GM23338 (cell line): ENCODE data around the gene SPINT2. TPM values are rescaled to one million over a fixed set of nuclear protein-coding genes. Genes with fewer than 3 reads are reported as not detected.

Source experiments
- ATAC-seq: fragments of 200-7000 bp; cut with Tn5 transposase; 3 replicates; pipeline ENCODE4 v1.9.1; 2020
- DNase-seq: peaks from one replicate; pipeline ENCODE4 v3.0.0-alpha.2; 2015; ENCODE audit warnings: low spot score
- H2AFZ ChIP-seq: fragments of 200-600 bp; sonication (generic); 2 replicates; pipeline ENCODE4 v1.8.0; 2016; ENCODE audit warnings: antibody characterized with exemption, mild to moderate bottlenecking, moderate library complexity
- H3F3A ChIP-seq: fragments of 200-600 bp; sonication (generic); replicated peaks from 2 replicates; pipeline ENCODE4 v1.8.0; 2017; ENCODE audit warnings: antibody characterized with exemption, mixed run types, low read depth
- H3K27ac ChIP-seq: fragments of 200-600 bp; sonication (generic); 2 replicates; pipeline ENCODE4 v1.6.1; 2016; ENCODE audit warnings: low read depth
- H3K27me3 ChIP-seq: fragments of 200-600 bp; sonication (generic); 2 replicates; pipeline ENCODE4 v1.8.0; 2016; ENCODE audit warnings: mild to moderate bottlenecking, mixed run types, moderate library complexity; ENCODE audit not compliant: insufficient read depth
- H3K36me3 ChIP-seq: fragments of 200-600 bp; sonication (generic); 2 replicates; pipeline ENCODE4 v1.8.0; 2016; ENCODE audit warnings: mild to moderate bottlenecking; ENCODE audit not compliant: insufficient read depth
- H3K4me1 ChIP-seq: fragments of 200-600 bp; sonication (generic); 2 replicates; pipeline ENCODE4 v1.8.0; 2016; ENCODE audit warnings: mild to moderate bottlenecking, moderate library complexity; ENCODE audit not compliant: insufficient read depth
- H3K4me2 ChIP-seq: fragments of 200-600 bp; sonication (generic); 2 replicates; pipeline ENCODE4 v1.7.1; 2017; ENCODE audit warnings: mixed run types
- H3K4me3 ChIP-seq: fragments of 200-600 bp; sonication (generic); 2 replicates; pipeline ENCODE4 v1.6.1; 2016; ENCODE audit warnings: mixed run types
- H3K79me2 ChIP-seq: fragments of 200-600 bp; sonication (generic); replicated peaks from 2 replicates; pipeline ENCODE4 v1.8.0; 2017; ENCODE audit warnings: mild to moderate bottlenecking; ENCODE audit not compliant: insufficient read depth
- H3K9me2 ChIP-seq: fragments of 200-600 bp; sonication (generic); 2 replicates; pipeline ENCODE4 v1.8.0; 2017; ENCODE audit not compliant: insufficient read depth
- H4K20me1 ChIP-seq: fragments of 200-600 bp; sonication (generic); replicated peaks from 2 replicates; pipeline ENCODE4 v1.8.0; 2017; ENCODE audit warnings: mild to moderate bottlenecking; ENCODE audit not compliant: insufficient read depth
- H3K27ac Mint-ChIP-seq: 2 replicates; pipeline ENCODE4 v1.8.0; 2020; ENCODE audit warnings: inconsistent platforms, mild to moderate bottlenecking, moderate library complexity, mixed read lengths
- H3K27me3 Mint-ChIP-seq: 3 replicates; pipeline ENCODE4 v1.8.0; 2022; ENCODE audit warnings: low read depth, mild to moderate bottlenecking, moderate library complexity, mixed read lengths, inconsistent platforms; ENCODE audit not compliant: insufficient read depth, poor library complexity
- H3K36me3 Mint-ChIP-seq: 3 replicates; pipeline ENCODE4 v1.8.0; 2021; ENCODE audit warnings: low read depth, mild to moderate bottlenecking, inconsistent platforms, moderate library complexity, mixed read lengths
- H3K4me1 Mint-ChIP-seq: 3 replicates; pipeline ENCODE4 v1.8.0; 2020; ENCODE audit warnings: mild to moderate bottlenecking, inconsistent platforms, mixed read lengths
- H3K4me3 Mint-ChIP-seq: 3 replicates; pipeline ENCODE4 v1.8.0; 2021; ENCODE audit warnings: moderate library complexity, mild to moderate bottlenecking, inconsistent platforms, mixed read lengths
- H3K9me3 Mint-ChIP-seq: 3 replicates; pipeline ENCODE4 v1.8.0; 2020; ENCODE audit warnings: moderate library complexity, mild to moderate bottlenecking, inconsistent platforms, mixed read lengths
- CREB1 ChIP-seq: fragments of 250-450 bp; sonication (Bioruptor Pico); IDR thresholded peaks from 2 replicates; pipeline ENCODE4 v1.5.0; 2020; ENCODE audit warnings: low read depth, mild to moderate bottlenecking, moderate library complexity
- CTCF ChIP-seq, 2 experiments: fragments of 200-600 bp in 1 of 2; sonication (generic) in 1 of 2; conservative IDR thresholded peaks; 2 replicates each; pipeline versions ENCODE4 v1.5.1 to v1.6.1; 2016 to 2017; ENCODE audit warnings: antibody characterized with exemption in 2 of 2, low read depth in 2 of 2, mild to moderate bottlenecking in 2 of 2, moderate library complexity in 1 of 2
- ETS1 ChIP-seq: IDR thresholded peaks from 2 replicates; pipeline ENCODE4 v1.6.1; 2016; ENCODE audit warnings: antibody characterized with exemption
- EZH2 ChIP-seq: fragments of 200-600 bp; sonication (generic); IDR thresholded peaks from one replicate; pipeline ENCODE4 v1.8.0; 2017; ENCODE audit warnings: antibody characterized with exemption, mild to moderate bottlenecking, low read depth; ENCODE audit not compliant: unreplicated experiment
- EZH2phosphoT487 ChIP-seq: fragments of 200-600 bp; sonication (generic); IDR thresholded peaks from one replicate; pipeline ENCODE4 v1.8.1; 2018; ENCODE audit warnings: antibody characterized with exemption; ENCODE audit not compliant: unreplicated experiment
- JUNB ChIP-seq: IDR thresholded peaks from one replicate; pipeline ENCODE4 v1.6.1; 2016; ENCODE audit warnings: antibody characterized with exemption; ENCODE audit not compliant: unreplicated experiment
- NANOG ChIP-seq: IDR thresholded peaks from 2 replicates; pipeline ENCODE4 v1.6.1; 2016; ENCODE audit warnings: antibody characterized with exemption, borderline replicate concordance
- POLR2AphosphoS5 ChIP-seq: IDR thresholded peaks from 2 replicates; pipeline ENCODE4 v1.6.1; 2016; ENCODE audit warnings: antibody characterized with exemption, low read depth
- REST ChIP-seq: IDR thresholded peaks from one replicate; pipeline ENCODE4 v1.6.1; 2018; ENCODE audit warnings: antibody characterized with exemption; ENCODE audit not compliant: unreplicated experiment
- STAT1 ChIP-seq: IDR thresholded peaks from one replicate; pipeline ENCODE4 v1.6.1; 2016; ENCODE audit warnings: antibody characterized with exemption; ENCODE audit not compliant: unreplicated experiment
- ZNF114 ChIP-seq: fragments of 250-450 bp; sonication (Bioruptor Pico); IDR thresholded peaks from 2 replicates; pipeline ENCODE4 v1.5.0; 2020; ENCODE audit warnings: mild to moderate bottlenecking, moderate library complexity
- ZNF331 ChIP-seq: fragments of 250-450 bp; sonication (Bioruptor Pico); IDR thresholded peaks from 2 replicates; pipeline ENCODE4 v1.5.0; 2020; ENCODE audit warnings: low read depth, mild to moderate bottlenecking, moderate library complexity
- polyA plus RNA-seq: library from polyadenylated mRNA; unstranded; fragments of >200 nt; fragmentation: Nextera tagmentation; extraction: Ambion mirVana; gene quantifications from 2 replicates; pipeline ENCODE4 v1.2.1, GENCODE V29; 2016
- total RNA-seq: library from RNA; depleted of rRNA; stranded (reverse); fragments of >200 nt; shearing (Covaris generic); gene quantifications from 2 replicates; pipeline ENCODE4 v1.2.3, GENCODE V29; 2014
- TF ChIP-seq, protein P1 (sequence below): fragments of 250-450 bp; sonication (Bioruptor Pico); IDR thresholded peaks from 2 replicates; pipeline ENCODE4 v1.5.0; 2020; ENCODE audit warnings: mild to moderate bottlenecking, moderate library complexity

Gene SPINT2
- total and polyA plus RNA-seq, 2 experiments from 2014 or later: 319 to 468 TPM

- DNase-seq (no peak), ATAC-seq (no peak)
- Histone ChIP-seq H4K20me1 (peaks cover 2% of the 10 kb centered on the region; the same call in 1 of the 2 replicates), H3F3A (peaks cover 15% of the 10 kb centered on the region), H3K27ac (no peak overlapping the region), H3K4me3 (no peak overlapping the region), H3K36me3 (no peaks in the 10 kb centered on the region), H3K9me2 (no peaks in the 10 kb centered on the region), H3K4me2 (no peak overlapping the region), H3K27me3 (peaks cover 36% of the 10 kb centered on the region), H2AFZ (no peak overlapping the region), H3K79me2 (peaks cover 8% of the 10 kb centered on the region; the same call in 1 of the 2 replicates), H3K4me1 (peaks cover 5% of the 10 kb centered on the region; the same call in 1 of the 2 replicates)
- Mint-ChIP-seq H3K9me3 (no peaks in the 10 kb centered on the region), H3K36me3 (no peaks in the 10 kb centered on the region; the same call in 2 of the 3 replicates), H3K4me1 (peaks cover 29% of the 10 kb centered on the region), H3K27ac (no peak overlapping the region), H3K27me3 (peaks cover 53% of the 10 kb centered on the region), H3K4me3 (peak overlapping the region; percentile 45)
- TF ChIP-seq EZH2 (no peak), STAT1 (no peak), CREB1 (CRISPR knock-in tag) (no peak), ETS1 (no peak), ZNF331 (CRISPR knock-in tag) (no peak), REST (no peak), NANOG (no peak), ZNF114 (no peak), CTCF (conservative IDR thresholded peaks at IDR 0.05; ENCODE audit: low read depth in 2 of 2) (no peak), EZH2phosphoT487 (no peak), JUNB (no peak), POLR2AphosphoS5 (no peak)
- TF ChIP-seq, protein P1, sequence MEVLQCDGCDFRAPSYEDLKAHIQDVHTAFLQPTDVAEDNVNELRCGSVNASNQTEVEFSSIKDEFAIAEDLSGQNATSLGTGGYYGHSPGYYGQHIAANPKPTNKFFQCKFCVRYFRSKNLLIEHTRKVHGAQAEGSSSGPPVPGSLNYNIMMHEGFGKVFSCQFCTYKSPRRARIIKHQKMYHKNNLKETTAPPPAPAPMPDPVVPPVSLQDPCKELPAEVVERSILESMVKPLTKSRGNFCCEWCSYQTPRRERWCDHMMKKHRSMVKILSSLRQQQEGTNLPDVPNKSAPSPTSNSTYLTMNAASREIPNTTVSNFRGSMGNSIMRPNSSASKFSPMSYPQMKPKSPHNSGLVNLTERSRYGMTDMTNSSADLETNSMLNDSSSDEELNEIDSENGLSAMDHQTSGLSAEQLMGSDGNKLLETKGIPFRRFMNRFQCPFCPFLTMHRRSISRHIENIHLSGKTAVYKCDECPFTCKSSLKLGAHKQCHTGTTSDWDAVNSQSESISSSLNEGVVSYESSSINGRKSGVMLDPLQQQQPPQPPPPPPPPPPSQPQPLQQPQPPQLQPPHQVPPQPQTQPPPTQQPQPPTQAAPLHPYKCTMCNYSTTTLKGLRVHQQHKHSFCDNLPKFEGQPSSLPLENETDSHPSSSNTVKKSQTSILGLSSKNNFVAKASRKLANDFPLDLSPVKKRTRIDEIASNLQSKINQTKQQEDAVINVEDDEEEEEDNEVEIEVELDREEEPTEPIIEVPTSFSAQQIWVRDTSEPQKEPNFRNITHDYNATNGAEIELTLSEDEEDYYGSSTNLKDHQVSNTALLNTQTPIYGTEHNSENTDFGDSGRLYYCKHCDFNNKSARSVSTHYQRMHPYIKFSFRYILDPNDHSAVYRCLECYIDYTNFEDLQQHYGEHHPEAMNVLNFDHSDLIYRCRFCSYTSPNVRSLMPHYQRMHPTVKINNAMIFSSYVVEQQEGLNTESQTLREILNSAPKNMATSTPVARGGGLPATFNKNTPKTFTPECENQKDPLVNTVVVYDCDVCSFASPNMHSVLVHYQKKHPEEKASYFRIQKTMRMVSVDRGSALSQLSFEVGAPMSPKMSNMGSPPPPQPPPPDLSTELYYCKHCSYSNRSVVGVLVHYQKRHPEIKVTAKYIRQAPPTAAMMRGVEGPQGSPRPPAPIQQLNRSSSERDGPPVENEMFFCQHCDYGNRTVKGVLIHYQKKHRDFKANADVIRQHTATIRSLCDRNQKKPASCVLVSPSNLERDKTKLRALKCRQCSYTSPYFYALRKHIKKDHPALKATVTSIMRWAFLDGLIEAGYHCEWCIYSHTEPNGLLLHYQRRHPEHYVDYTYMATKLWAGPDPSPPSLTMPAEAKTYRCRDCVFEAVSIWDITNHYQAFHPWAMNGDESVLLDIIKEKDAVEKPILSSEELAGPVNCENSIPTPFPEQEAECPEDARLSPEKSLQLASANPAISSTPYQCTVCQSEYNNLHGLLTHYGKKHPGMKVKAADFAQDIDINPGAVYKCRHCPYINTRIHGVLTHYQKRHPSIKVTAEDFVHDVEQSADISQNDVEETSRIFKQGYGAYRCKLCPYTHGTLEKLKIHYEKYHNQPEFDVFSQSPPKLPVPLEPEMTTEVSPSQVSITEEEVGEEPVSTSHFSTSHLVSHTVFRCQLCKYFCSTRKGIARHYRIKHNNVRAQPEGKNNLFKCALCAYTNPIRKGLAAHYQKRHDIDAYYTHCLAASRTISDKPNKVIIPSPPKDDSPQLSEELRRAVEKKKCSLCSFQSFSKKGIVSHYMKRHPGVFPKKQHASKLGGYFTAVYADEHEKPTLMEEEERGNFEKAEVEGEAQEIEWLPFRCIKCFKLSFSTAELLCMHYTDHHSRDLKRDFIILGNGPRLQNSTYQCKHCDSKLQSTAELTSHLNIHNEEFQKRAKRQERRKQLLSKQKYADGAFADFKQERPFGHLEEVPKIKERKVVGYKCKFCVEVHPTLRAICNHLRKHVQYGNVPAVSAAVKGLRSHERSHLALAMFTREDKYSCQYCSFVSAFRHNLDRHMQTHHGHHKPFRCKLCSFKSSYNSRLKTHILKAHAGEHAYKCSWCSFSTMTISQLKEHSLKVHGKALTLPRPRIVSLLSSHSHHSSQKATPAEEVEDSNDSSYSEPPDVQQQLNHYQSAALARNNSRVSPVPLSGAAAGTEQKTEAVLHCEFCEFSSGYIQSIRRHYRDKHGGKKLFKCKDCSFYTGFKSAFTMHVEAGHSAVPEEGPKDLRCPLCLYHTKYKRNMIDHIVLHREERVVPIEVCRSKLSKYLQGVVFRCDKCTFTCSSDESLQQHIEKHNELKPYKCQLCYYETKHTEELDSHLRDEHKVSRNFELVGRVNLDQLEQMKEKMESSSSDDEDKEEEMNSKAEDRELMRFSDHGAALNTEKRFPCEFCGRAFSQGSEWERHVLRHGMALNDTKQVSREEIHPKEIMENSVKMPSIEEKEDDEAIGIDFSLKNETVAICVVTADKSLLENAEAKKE (CRISPR knock-in tag): no peak
Measured at GRCh38 chr19:38317104-38317612, 52.8 kb downstream of the SPINT2 start.
